Caco-2 (cell line): Measurements from ENCODE around the gene FCN2. TPM values are rescaled to one million over a fixed set of nuclear protein-coding genes. Genes with fewer than 3 reads are reported as not detected.

Experiments used
- BruUV-seq: library from RNA; stranded (reverse); fragments of 400-500 nt; replicated peaks from 2 replicates; lab custom pipeline; 2021; lab: Mats Ljungman, UMichigan
- CTCF ChIA-PET: fragments of 300-600 bp; sonication (Branson Sonifier 250); formaldehyde crosslinking; loops from one replicate; lab custom pipeline; 2022; ENCODE audit warnings: antibody characterized with exemption; lab: Charles Lee
- POLR2A ChIA-PET: fragments of 300-600 bp; sonication (Branson Sonifier 250); formaldehyde crosslinking; loops from one replicate; lab custom pipeline; 2022; ENCODE audit warnings: antibody characterized with exemption; lab: Charles Lee
- DNase-seq, 2 experiments: peaks; one replicate each; pipeline versions ENCODE4 v3.0.0 to v3.0.0-alpha.2; 2020 to 2022
- H3K27me3 ChIP-seq: replicated peaks from 2 replicates; pipeline ENCODE4 v1.6.0; 2011; ENCODE audit warnings: low read length; ENCODE audit not compliant: control insufficient read depth, insufficient read depth
- H3K36me3 ChIP-seq: 2 replicates; pipeline ENCODE4 v1.5.1; 2011; ENCODE audit warnings: low read length; ENCODE audit not compliant: control insufficient read depth, insufficient read depth
- H3K4me1 ChIP-seq: fragments of 250-450 bp; sonication (Bioruptor Pico); 2 replicates; pipeline ENCODE4 v1.5.1; 2020; ENCODE audit warnings: mild to moderate bottlenecking
- H3K4me3 ChIP-seq: 2 replicates; pipeline ENCODE4 v1.5.1; 2011; ENCODE audit warnings: low read depth, mild to moderate bottlenecking, control low read depth, low read length
- H3K9me3 ChIP-seq: fragments of 250-450 bp; sonication (Bioruptor Pico); 2 replicates; pipeline ENCODE4 v1.5.1; 2020; ENCODE audit warnings: mild to moderate bottlenecking, moderate library complexity
- H3K27ac Mint-ChIP-seq: one replicate; pipeline ENCODE4 v1.8.0; 2022; ENCODE audit warnings: mixed read lengths; ENCODE audit not compliant: unreplicated experiment
- H3K27me3 Mint-ChIP-seq: one replicate; pipeline ENCODE4 v1.8.0; 2022; ENCODE audit warnings: mixed read lengths; ENCODE audit not compliant: insufficient read depth, unreplicated experiment
- H3K36me3 Mint-ChIP-seq: one replicate; pipeline ENCODE4 v1.8.0; 2022; ENCODE audit warnings: mild to moderate bottlenecking, mixed read lengths; ENCODE audit not compliant: insufficient read depth, unreplicated experiment
- H3K4me1 Mint-ChIP-seq: one replicate; pipeline ENCODE4 v1.8.0; 2022; ENCODE audit warnings: low read depth, mixed read lengths; ENCODE audit not compliant: unreplicated experiment
- H3K4me3 Mint-ChIP-seq: one replicate; pipeline ENCODE4 v1.8.0; 2022; ENCODE audit warnings: mild to moderate bottlenecking, moderate library complexity, mixed read lengths; ENCODE audit not compliant: unreplicated experiment
- H3K9me3 Mint-ChIP-seq: one replicate; pipeline ENCODE4 v1.8.0; 2022; ENCODE audit warnings: mixed read lengths; ENCODE audit not compliant: unreplicated experiment
- intact Hi-C: fragments of 100-400 bp; cut with micrococcal nuclease; formaldehyde crosslinking; loops from one replicate; pipeline ENCODE4 v1.10.0; 2022; ENCODE audit not compliant: unreplicated experiment
- total RNA-seq: library from RNA; stranded (reverse); gene quantifications from 2 replicates; pipeline ENCODE4 v1.2.3, GENCODE V29; 2022
- TF ChIP-seq, protein P1 (sequence below), 2 experiments: fragments of 200-600 bp in 1 of 2; IDR thresholded peaks; 1 replicate in 1 of 2; 2 replicates in 1 of 2; pipeline versions ENCODE4 v1.5.1 to v1.8.0; 2011 to 2022; ENCODE audit warnings: antibody characterized with exemption in 1 of 2, control low read depth in 1 of 2, inconsistent platforms in 1 of 2, low read depth in 1 of 2, low read length in 1 of 2, mild to moderate bottlenecking in 1 of 2, moderate library complexity in 1 of 2; ENCODE audit not compliant: insufficient read depth in 1 of 2, severe bottlenecking in 1 of 2, unreplicated experiment in 1 of 2

FCN2 gene
- total RNA-seq, 1 experiment from 2014 or later: not detected

DNA sequence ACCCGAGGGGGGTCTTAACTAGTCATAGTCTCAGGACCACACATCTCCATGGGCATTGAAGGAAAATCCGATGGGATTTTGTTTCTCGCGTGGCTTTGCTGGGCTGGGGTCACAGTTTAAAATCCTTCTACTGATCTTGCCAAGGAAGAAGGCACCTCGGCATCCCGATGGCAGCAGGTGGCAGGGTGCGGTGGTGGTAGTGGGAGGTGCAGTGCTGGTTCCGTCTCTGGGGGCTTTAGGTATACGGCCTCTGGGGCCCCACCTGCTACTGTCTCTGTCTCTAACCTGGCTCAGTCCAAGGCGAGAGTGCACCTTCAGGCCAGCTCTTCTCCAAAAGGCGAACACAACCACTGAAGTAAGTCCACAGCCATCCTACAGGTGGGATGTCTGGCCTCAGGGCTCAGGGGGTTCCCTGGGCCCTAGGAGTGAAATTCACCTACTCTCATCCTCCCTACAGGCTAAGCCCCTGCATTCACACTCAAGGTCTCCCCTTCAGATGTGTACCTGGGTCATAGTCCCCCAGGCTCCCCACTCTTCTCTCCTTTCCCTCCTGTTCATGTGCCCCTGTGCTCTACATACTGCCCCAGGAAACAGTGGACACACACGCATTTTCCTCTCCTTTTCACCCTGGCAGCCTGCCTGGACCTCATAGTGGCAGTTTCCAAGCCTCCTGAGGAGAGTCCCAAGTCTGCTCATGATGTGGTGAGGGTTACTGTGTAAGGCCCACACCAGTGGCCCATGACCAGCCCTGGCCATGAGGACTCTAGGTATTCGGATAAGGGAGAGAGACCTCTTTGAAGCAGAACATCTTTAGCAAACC, 736 bp upstream of the FCN2 start:
- Mint-ChIP-seq H3K27me3 (peaks cover 8% of the 10 kb centered on the region), H3K36me3 (no peaks in the 10 kb centered on the region), H3K27ac (no peak overlapping the region), H3K4me1 (no peaks in the 10 kb centered on the region), H3K9me3 (no peaks in the 10 kb centered on the region), H3K4me3 (no peak overlapping the region)
- H3K9me3 ChIP-seq: no peaks in the 10 kb centered on the region
- ChIA-PET CTCF (no interaction called here), POLR2A (no interaction called here)
- DNase-seq: no peak
- H3K4me3 ChIP-seq: no peak overlapping the region
- H3K36me3 ChIP-seq: no peaks in the 10 kb centered on the region
- TF ChIP-seq, protein P1, sequence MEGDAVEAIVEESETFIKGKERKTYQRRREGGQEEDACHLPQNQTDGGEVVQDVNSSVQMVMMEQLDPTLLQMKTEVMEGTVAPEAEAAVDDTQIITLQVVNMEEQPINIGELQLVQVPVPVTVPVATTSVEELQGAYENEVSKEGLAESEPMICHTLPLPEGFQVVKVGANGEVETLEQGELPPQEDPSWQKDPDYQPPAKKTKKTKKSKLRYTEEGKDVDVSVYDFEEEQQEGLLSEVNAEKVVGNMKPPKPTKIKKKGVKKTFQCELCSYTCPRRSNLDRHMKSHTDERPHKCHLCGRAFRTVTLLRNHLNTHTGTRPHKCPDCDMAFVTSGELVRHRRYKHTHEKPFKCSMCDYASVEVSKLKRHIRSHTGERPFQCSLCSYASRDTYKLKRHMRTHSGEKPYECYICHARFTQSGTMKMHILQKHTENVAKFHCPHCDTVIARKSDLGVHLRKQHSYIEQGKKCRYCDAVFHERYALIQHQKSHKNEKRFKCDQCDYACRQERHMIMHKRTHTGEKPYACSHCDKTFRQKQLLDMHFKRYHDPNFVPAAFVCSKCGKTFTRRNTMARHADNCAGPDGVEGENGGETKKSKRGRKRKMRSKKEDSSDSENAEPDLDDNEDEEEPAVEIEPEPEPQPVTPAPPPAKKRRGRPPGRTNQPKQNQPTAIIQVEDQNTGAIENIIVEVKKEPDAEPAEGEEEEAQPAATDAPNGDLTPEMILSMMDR (IDR thresholded peaks at IDR 0.05; ENCODE audit: insufficient read depth in 1 of 2, low read depth in 1 of 2, low read length in 1 of 2, severe bottlenecking in 1 of 2, unreplicated experiment in 1 of 2): no peak
- no peaks in the 10 kb centered on the region for H3K27me3 ChIP-seq
- no peaks in the 10 kb centered on the region for H3K4me1 ChIP-seq
- no TSS peak for BruUV-seq
- intact Hi-C loops: no loop called here

DNA sequence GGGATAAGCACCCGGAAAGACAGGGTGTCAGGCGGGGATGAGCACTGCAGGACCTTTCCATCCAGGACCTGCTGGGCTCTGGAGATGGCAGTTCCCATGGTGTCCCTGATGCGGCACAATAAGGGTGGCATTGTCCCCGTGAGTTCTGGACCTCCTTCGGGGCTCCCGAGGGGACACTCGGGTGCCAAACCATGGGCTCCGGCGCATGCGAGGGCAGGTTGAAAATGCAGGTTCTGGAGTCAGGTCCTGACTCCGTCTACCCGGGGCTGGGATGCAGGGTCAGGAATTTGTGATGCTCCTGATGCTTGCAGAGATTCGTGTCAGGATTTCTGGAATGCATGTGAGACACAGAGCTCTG, 682 bp downstream of the FCN2 start:
- H3K36me3 ChIP-seq: no peaks in the 10 kb centered on the region
- H3K27me3 ChIP-seq: no peaks in the 10 kb centered on the region
- no peak overlapping the region for H3K4me3 ChIP-seq
- no peaks in the 10 kb centered on the region for H3K9me3 ChIP-seq
- Mint-ChIP-seq H3K4me1 (no peaks in the 10 kb centered on the region), H3K4me3 (no peak overlapping the region), H3K9me3 (no peaks in the 10 kb centered on the region), H3K27ac (no peak overlapping the region), H3K27me3 (peaks cover 9% of the 10 kb centered on the region), H3K36me3 (peaks cover 2% of the 10 kb centered on the region)
- no TSS peak for BruUV-seq
- POLR2A ChIA-PET: no interaction called here
- DNase-seq: no peak
- CTCF ChIA-PET: no interaction called here
- intact Hi-C loops: no loop called here
- H3K4me1 ChIP-seq: no peaks in the 10 kb centered on the region
- TF ChIP-seq, protein P1 (IDR thresholded peaks at IDR 0.05; ENCODE audit: insufficient read depth in 1 of 2, low read depth in 1 of 2, low read length in 1 of 2, severe bottlenecking in 1 of 2, unreplicated experiment in 1 of 2): no peak

DNA sequence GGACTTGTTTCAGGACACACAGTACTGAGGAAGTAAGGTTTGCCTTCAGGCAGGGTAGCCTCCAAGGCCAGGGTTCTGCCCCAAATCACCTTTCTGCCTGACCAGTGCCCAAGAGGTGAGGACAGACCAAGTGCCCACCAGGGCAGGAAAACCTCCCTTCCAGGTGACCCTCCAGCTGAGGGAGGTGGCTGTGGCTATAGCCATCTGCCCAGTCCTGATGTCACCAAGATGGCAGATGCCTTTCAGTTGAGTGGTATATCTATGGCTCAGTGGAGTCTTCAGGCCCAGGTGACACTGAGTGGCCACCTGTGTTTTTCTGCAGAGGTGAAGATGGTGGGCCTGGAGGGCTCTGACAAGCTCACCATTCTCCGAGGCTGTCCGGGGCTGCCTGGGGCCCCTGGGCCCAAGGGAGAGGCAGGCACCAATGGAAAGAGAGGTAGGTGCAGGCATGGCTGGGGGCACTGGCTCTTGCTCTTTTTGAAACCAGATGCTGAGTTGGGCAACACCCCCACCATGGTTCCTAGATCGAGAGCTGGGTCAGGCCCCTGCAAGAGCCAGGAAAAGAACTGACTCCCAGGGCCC, 1.7 kb downstream of the FCN2 start:
- Mint-ChIP-seq H3K36me3 (peaks cover 6% of the 10 kb centered on the region), H3K4me3 (no peak overlapping the region), H3K27me3 (peaks cover 9% of the 10 kb centered on the region), H3K27ac (no peak overlapping the region), H3K9me3 (no peaks in the 10 kb centered on the region), H3K4me1 (no peaks in the 10 kb centered on the region)
- CTCF ChIA-PET: interaction anchor here (0.6 kb wide), 1 partner anchor 356 kb away, joined by 3 read pairs; no protein-coding TSS in a partner anchor
- TF ChIP-seq, protein P1 (IDR thresholded peaks at IDR 0.05; ENCODE audit: insufficient read depth in 1 of 2, low read depth in 1 of 2, low read length in 1 of 2, severe bottlenecking in 1 of 2, unreplicated experiment in 1 of 2): no peak
- Histone ChIP-seq H3K27me3 (no peaks in the 10 kb centered on the region), H3K36me3 (no peaks in the 10 kb centered on the region), H3K4me3 (no peak overlapping the region), H3K9me3 (no peaks in the 10 kb centered on the region), H3K4me1 (no peaks in the 10 kb centered on the region)
- BruUV-seq: no TSS peak
- intact Hi-C loops: no loop called here
- POLR2A ChIA-PET: no interaction called here
- no peak for DNase-seq
